ENCODE results near the gene IL10RB. TPM values are rescaled to one million over a fixed set of nuclear protein-coding genes. Genes with fewer than 3 reads are reported as not detected.
A peak's percentile ranks its signal among the peaks of the same experiment; 100 is the strongest.

IL10RB gene
- total RNA-seq, 4 donors from 2014 or later = 15.7 to 104 (median 63.2) TPM

DNA sequence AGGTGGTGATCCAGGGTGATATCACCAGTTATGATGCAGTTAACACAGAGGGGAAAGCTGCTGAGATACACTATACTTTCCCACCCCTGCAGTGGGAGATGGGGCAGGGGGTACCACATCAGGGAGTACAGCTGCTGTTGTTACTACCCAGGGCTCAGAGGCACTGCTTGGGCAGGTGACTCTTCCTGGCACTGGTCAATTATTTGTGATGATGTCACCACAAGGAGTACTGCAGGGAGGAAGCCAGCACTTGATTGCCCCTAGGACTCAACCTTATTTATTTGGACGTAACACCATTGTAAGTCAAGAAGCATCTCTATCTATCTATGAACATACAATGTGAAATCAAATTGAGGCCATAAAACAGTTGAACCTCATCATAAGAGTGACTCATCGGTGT, 68.7 kb downstream of the IL10RB start:
- 63 to 84% methylated on average over 2 of the region's 2 CpGs for WGBS, 2 donors (ENCODE audit: low coverage in 1 of 2)
- no peak for DNase-seq
- Histone ChIP-seq H3K4me1 (peaks cover 0 to 5% (median 0%) of the 10 kb centered on the region in 4 donors), H3K9me3 (peaks cover 0 to 4% of the 10 kb centered on the region in 2 donors), H3K36me3 (no peaks in the 10 kb centered on the region), H3K27ac (no peak overlapping the region), H3K4me3 (no peak overlapping the region), H3K27me3 (no peaks in the 10 kb centered on the region)
- intact Hi-C loops (cut with DNase I; ENCODE audit: low total_unique reads) (no loop called here), in situ Hi-C loops (cut with MboI; ENCODE audit: low pct_ligation_motif_present in 1 of 4, low pct_unique_long_range_greater_than_20kb in 1 of 4, low sequenced_read_pairs in 3 of 4) (no loop called here)
- TF ChIP-seq POLR2AphosphoS5 (IDR thresholded peaks at IDR 0.05) = no peak
- TF ChIP-seq, protein P1, sequence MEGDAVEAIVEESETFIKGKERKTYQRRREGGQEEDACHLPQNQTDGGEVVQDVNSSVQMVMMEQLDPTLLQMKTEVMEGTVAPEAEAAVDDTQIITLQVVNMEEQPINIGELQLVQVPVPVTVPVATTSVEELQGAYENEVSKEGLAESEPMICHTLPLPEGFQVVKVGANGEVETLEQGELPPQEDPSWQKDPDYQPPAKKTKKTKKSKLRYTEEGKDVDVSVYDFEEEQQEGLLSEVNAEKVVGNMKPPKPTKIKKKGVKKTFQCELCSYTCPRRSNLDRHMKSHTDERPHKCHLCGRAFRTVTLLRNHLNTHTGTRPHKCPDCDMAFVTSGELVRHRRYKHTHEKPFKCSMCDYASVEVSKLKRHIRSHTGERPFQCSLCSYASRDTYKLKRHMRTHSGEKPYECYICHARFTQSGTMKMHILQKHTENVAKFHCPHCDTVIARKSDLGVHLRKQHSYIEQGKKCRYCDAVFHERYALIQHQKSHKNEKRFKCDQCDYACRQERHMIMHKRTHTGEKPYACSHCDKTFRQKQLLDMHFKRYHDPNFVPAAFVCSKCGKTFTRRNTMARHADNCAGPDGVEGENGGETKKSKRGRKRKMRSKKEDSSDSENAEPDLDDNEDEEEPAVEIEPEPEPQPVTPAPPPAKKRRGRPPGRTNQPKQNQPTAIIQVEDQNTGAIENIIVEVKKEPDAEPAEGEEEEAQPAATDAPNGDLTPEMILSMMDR (IDR thresholded peaks at IDR 0.05) = no peak
- TF ChIP-seq EP300 (IDR thresholded peaks at IDR 0.05; ENCODE audit: low read depth) = no peak
- TF ChIP-seq POLR2A (IDR thresholded peaks at IDR 0.05) = no peak

DNA sequence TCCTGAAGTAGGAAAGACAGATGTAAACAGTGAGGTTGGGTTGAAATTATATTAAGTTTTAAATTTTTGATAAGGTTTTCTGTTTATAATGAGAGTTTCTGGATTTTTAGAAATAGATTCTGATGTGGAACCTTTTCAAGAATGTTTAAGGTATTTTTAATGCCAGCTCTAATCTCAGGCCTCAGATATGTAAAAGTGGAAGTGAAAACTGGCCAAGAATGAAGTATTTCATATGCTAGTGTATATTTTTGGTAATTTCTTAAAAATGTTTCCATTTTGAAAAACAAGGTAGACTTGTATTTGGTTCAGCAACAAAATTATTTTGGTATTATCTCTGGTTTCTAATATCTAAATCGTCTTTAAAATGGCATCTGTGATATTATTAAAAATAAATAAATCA, 73.0 kb downstream of the IL10RB start:
- DNase-seq = no peak
- 78 to 80% methylated on average over 1 of the region's 1 CpG for WGBS, 2 donors (ENCODE audit: low coverage in 1 of 2)
- Histone ChIP-seq H3K9me3 (no peaks in the 10 kb centered on the region), H3K4me1 (peaks cover 0 to 9% (median 0%) of the 10 kb centered on the region in 4 donors), H3K36me3 (peaks cover 0 to 32% (median 10%) of the 10 kb centered on the region in 4 donors), H3K27ac (no peak overlapping the region), H3K27me3 (no peaks in the 10 kb centered on the region), H3K4me3 (no peak overlapping the region)
- TF ChIP-seq POLR2AphosphoS5 (IDR thresholded peaks at IDR 0.05) = no peak
- TF ChIP-seq, protein P1 (IDR thresholded peaks at IDR 0.05) = no peak
- TF ChIP-seq EP300 (IDR thresholded peaks at IDR 0.05; ENCODE audit: low read depth) = no peak
- no peak for TF ChIP-seq POLR2A (IDR thresholded peaks at IDR 0.05)
- in situ Hi-C loops (cut with MboI; ENCODE audit: low pct_ligation_motif_present in 1 of 4, low pct_unique_long_range_greater_than_20kb in 1 of 4, low sequenced_read_pairs in 3 of 4) = no loop called here
- intact Hi-C loops (cut with DNase I; ENCODE audit: low total_unique reads) = no loop called here

DNA sequence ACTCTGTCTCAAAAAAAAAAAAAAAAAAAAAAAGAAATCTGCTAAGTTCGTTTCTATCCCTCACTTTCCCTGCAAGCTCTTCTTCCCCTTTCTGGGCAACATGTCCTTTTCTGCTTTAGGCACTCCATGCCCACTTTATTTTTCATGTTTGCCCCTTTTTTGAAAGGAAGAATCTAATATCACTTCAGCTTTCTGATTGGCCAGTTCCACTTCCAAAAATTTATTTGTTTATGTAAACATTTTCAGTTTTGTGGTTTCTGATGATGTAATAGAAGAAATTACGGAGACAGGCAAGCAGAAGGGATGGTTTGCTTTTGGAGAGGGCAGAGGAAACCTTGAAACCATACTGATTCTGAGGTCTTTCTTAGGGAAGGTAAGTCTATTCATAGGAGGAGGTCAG, 73.8 kb downstream of the IL10RB start:
- in situ Hi-C loops (cut with MboI; ENCODE audit: low pct_ligation_motif_present in 1 of 4, low pct_unique_long_range_greater_than_20kb in 1 of 4, low sequenced_read_pairs in 3 of 4) = no loop called here
- peaks cover 0 to 38% (median 12%) of the 10 kb centered on the region in 4 donors for H3K36me3 ChIP-seq
- DNase-seq = no peak
- TF ChIP-seq POLR2A (IDR thresholded peaks at IDR 0.05) = no peak
- TF ChIP-seq, protein P1 (IDR thresholded peaks at IDR 0.05) = no peak
- no peak for TF ChIP-seq POLR2AphosphoS5 (IDR thresholded peaks at IDR 0.05)
- TF ChIP-seq EP300 (IDR thresholded peaks at IDR 0.05; ENCODE audit: low read depth) = no peak
- no peaks in the 10 kb centered on the region for H3K9me3 ChIP-seq
- no peaks in the 10 kb centered on the region for H3K27me3 ChIP-seq
- intact Hi-C loops (cut with DNase I; ENCODE audit: low total_unique reads) = no loop called here
- no peak overlapping the region for H3K4me3 ChIP-seq
- peaks cover 0 to 9% (median 0%) of the 10 kb centered on the region in 4 donors for H3K4me1 ChIP-seq
- peak overlapping the region in 1 of 4 donors; percentile 5 for H3K27ac ChIP-seq
- 38 to 40% methylated on average over 2 of the region's 2 CpGs for WGBS, 2 donors (ENCODE audit: low coverage in 1 of 2)

DNA sequence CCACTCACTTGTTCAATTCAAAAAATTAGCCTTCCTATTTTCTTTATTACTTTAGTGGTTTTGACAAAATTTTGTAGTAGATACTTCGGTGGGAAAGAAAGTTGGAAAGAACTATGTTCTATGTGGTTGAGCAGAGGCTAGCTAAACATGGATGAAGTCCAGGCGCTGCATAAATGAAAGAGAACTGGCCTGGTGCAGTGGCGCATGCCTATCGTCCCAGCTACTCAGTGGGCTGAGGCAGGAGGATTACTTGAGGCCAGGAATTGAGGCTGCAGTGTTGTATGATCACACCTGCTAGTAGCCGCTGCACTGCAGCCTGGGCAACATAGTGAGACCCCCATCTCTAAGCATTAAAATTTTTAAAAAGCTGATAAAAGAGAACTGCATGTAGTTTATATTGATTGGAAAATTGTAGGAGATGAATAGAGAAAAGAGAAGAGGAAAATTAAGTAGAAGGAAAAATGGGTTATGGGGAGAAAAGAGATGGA, 79.6 kb downstream of the IL10RB start:
- peaks cover 0 to 75% (median 20%) of the 10 kb centered on the region in 4 donors for H3K36me3 ChIP-seq
- no peak for DNase-seq
- no peaks in the 10 kb centered on the region for H3K27me3 ChIP-seq
- H3K9me3 ChIP-seq = no peaks in the 10 kb centered on the region
- no peak overlapping the region for H3K4me3 ChIP-seq
- intact Hi-C loops (cut with DNase I; ENCODE audit: low total_unique reads) = no loop called here
- H3K4me1 ChIP-seq = peaks cover 0 to 4% (median 0%) of the 10 kb centered on the region in 4 donors
- in situ Hi-C loops (cut with MboI; ENCODE audit: low pct_ligation_motif_present in 1 of 4, low pct_unique_long_range_greater_than_20kb in 1 of 4, low sequenced_read_pairs in 3 of 4) = no loop called here
- H3K27ac ChIP-seq = no peak overlapping the region
- WGBS, 2 donors (ENCODE audit: low coverage in 1 of 2) = 94 to 97% methylated on average over 3 to 5 of the region's 5 CpGs
- TF ChIP-seq POLR2AphosphoS5 (IDR thresholded peaks at IDR 0.05) (no peak), EP300 (IDR thresholded peaks at IDR 0.05; ENCODE audit: low read depth) (no peak), POLR2A (IDR thresholded peaks at IDR 0.05) (no peak)
- TF ChIP-seq, protein P1 (IDR thresholded peaks at IDR 0.05) = no peak

Other genes starting within 250 kb of the IL10RB start
- not detected for gene OLIG2, start 240.4 kb upstream of the IL10RB start, total RNA-seq
- not detected for gene OLIG1, start 196.2 kb upstream of the IL10RB start, total RNA-seq
- gene IFNAR2, start 36.4 kb upstream of the IL10RB start, total RNA-seq = 10 to 100 TPM in 1 of 4 donors, 1 to 10 TPM in 2, under 1 TPM in 1; 0.20 to 16.5 (median 5.1) TPM
- gene IFNAR1, start 58.6 kb downstream of the IL10RB start, total RNA-seq = 10 to 100 TPM; 10.3 to 30.7 (median 28.9) TPM
- gene IFNGR2, start 137.0 kb downstream of the IL10RB start, total RNA-seq = 100 to 1,000 TPM in 1 of 4 donors, 10 to 100 TPM in 3; 40.8 to 131 (median 76.6) TPM
- gene TMEM50B, start 213.6 kb downstream of the IL10RB start, total RNA-seq = 100 to 1,000 TPM in 3 of 4 donors, 10 to 100 TPM in 1; 70.3 to 181 (median 105) TPM
- gene DNAJC28, start 225.3 kb downstream of the IL10RB start, total RNA-seq = 1 to 10 TPM in 2 of 4 donors, not detected in 2; 3.0 to 3.7 TPM

All from transverse colon (tissue), 4 donors.